ENCODE data around the gene CALY. TPM values are rescaled to one million over a fixed set of nuclear protein-coding genes. Genes with fewer than 3 reads are reported as not detected.

The CALY gene
- total RNA-seq, 1 experiment from 2014 or later = not detected

GRCh38 chr10:133275684-133276092, 61.0 kb downstream of the CALY start:
- no peak for DNase-seq (ENCODE audit: low spot score)
- ChIA-PET POLR2A (ENCODE audit: low non-redundant PET) (no interaction called here), CTCF (no interaction called here)
- Histone ChIP-seq H3K36me3 (ENCODE audit: insufficient read depth, low read length, poor library complexity, severe bottlenecking) (no peaks in the 10 kb centered on the region), H3K27ac (ENCODE audit: low read depth, low read length, poor library complexity, severe bottlenecking) (no peak overlapping the region), H3K4me1 (ENCODE audit: insufficient read depth, low read length, poor library complexity, severe bottlenecking) (no peaks in the 10 kb centered on the region), H3K27me3 (replicated peaks; ENCODE audit: insufficient read depth, low read depth, low read length, poor library complexity) (peaks cover 15% of the 10 kb centered on the region), H3K4me3 (ENCODE audit: low read depth, low read length, poor library complexity, severe bottlenecking) (no peak overlapping the region), H3K9me3 (ENCODE audit: low read depth, low read length, poor library complexity, severe bottlenecking) (no peaks in the 10 kb centered on the region)
- no TSS peak for BruUV-seq (replicated peaks)
- intact Hi-C loops (cut with micrococcal nuclease; ENCODE audit: unreplicated experiment) = no loop called here
- no peak for TF ChIP-seq EZH2 (IDR thresholded peaks at IDR 0.05; ENCODE audit: borderline replicate concordance, low read depth, low read length, poor library complexity, severe bottlenecking)
- TF ChIP-seq CTCF (conservative IDR thresholded peaks at IDR 0.05; ENCODE audit: low read depth, low read length) = no peak

GRCh38 chr10:133274751-133275683, 61.7 kb downstream of the CALY start:
- POLR2A ChIA-PET (ENCODE audit: low non-redundant PET) = no interaction called here

More at GRCh38 chr10:133274751-133275683, 61.7 kb downstream of the CALY start:
- no peak for DNase-seq (ENCODE audit: low spot score)
- CTCF ChIA-PET = no interaction called here
- H3K36me3 ChIP-seq (ENCODE audit: insufficient read depth, low read length, poor library complexity, severe bottlenecking) = no peaks in the 10 kb centered on the region
- H3K9me3 ChIP-seq (ENCODE audit: low read depth, low read length, poor library complexity, severe bottlenecking) = no peaks in the 10 kb centered on the region
- no peak overlapping the region for H3K4me3 ChIP-seq (ENCODE audit: low read depth, low read length, poor library complexity, severe bottlenecking)
- TF ChIP-seq CTCF (conservative IDR thresholded peaks at IDR 0.05; ENCODE audit: low read depth, low read length) (no peak), EZH2 (IDR thresholded peaks at IDR 0.05; ENCODE audit: borderline replicate concordance, low read depth, low read length, poor library complexity, severe bottlenecking) (no peak)
- H3K27ac ChIP-seq (ENCODE audit: low read depth, low read length, poor library complexity, severe bottlenecking) = no peak overlapping the region
- no TSS peak for BruUV-seq (replicated peaks)
- intact Hi-C loops (cut with micrococcal nuclease; ENCODE audit: unreplicated experiment) = no loop called here
- H3K27me3 ChIP-seq (replicated peaks; ENCODE audit: insufficient read depth, low read depth, low read length, poor library complexity) = peaks cover 15% of the 10 kb centered on the region
- no peaks in the 10 kb centered on the region for H3K4me1 ChIP-seq (ENCODE audit: insufficient read depth, low read length, poor library complexity, severe bottlenecking)

Small RNA genes within 50 kb of the gene (microRNA-seq; reads per million reads assigned to microRNA genes)
- gene MIR3944 = 8.6 reads per million, percentile 27 among the genes with 10 or more reads in this experiment

Other genes with a start within 250 kb of the CALY start
- gene ADGRA1, start 249.0 kb downstream of the CALY start, total RNA-seq (2021) = 0.82 and 0.87 TPM in 2 replicates
- gene KNDC1, start 176.7 kb downstream of the CALY start, total RNA-seq (2021) = not detected in 2 replicates
- not detected in 2 replicates for gene UTF1, start 106.7 kb downstream of the CALY start, total RNA-seq (2021)
- gene VENTX, start 99.0 kb downstream of the CALY start, total RNA-seq (2021) = not detected in 2 replicates
- 1.0 and 1.2 TPM in 2 replicates for gene ADAM8, start 60.0 kb downstream of the CALY start, total RNA-seq (2021)
- gene TUBGCP2, start 28.0 kb downstream of the CALY start, total RNA-seq (2021) = 72.7 and 75.1 TPM in 2 replicates
- 51.8 and 61.4 TPM in 2 replicates for gene ZNF511, start 28.0 kb downstream of the CALY start, total RNA-seq (2021)
- gene PRAP1, start 10.5 kb upstream of the CALY start, total RNA-seq (2021) = not detected in 2 replicates
- 16.0 and 22.3 TPM in 2 replicates for gene FUOM, start 21.1 kb upstream of the CALY start, total RNA-seq (2021)
- gene ECHS1, start 36.5 kb upstream of the CALY start, total RNA-seq (2021) = 96.3 and 101 TPM in 2 replicates
- 0.92 and 2.1 TPM in 2 replicates for gene PAOX, start 42.4 kb upstream of the CALY start, total RNA-seq (2021)
- gene MTG1, start 57.3 kb upstream of the CALY start, total RNA-seq (2021) = 79.0 and 83.3 TPM in 2 replicates
- 0.13 TPM in 1 of 2 replicates, not detected in the other for gene SPRN, start 87.7 kb upstream of the CALY start, total RNA-seq (2021)
- gene SCART1, start 117.0 kb upstream of the CALY start, total RNA-seq (2021) = 1.8 and 2.2 TPM in 2 replicates
- 0.49 and 0.74 TPM in 2 replicates for gene CYP2E1, start 190.5 kb upstream of the CALY start, total RNA-seq (2021)
- not detected in 2 replicates for gene SYCE1, start 228.7 kb upstream of the CALY start, total RNA-seq (2021)